ENCODE data around the gene IQSEC1. TPM values are rescaled to one million over a fixed set of nuclear protein-coding genes. Genes with fewer than 3 reads are reported as not detected.

Gene IQSEC1
- total and polyA plus RNA-seq, 2 of the 8 experiments (the other 6 are each of a cell fraction or from before 2014, with no cell fraction given) = 6.8 to 28.8 TPM

DNA sequence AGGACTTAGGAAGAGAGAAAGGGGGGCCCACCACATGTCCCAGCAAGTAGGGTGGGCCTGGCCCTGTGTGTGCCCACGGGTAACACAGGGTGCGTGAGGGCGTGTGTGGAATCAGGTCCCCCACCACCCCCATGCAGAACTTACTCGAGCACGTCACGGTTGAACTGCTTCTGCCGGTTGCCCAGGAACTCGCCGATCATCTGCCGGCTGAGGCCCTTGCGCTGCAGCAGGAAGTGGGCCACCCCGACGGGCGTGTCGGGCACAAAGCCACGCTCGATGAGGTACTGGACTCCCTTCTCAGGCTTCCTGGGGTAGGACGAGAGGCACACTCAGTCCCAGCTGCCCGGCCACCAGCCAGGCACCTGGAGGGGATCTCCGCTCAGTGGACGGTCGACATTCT, 148.8 kb downstream of the IQSEC1 start:
- DNase-seq (ENCODE audit: low read depth in 1 of 2, low spot score in 2 of 2) (no peak), FAIRE-seq (no peak)
- Histone ChIP-seq H4K20me1 (replicated peaks in 1 of 2; ENCODE audit: control insufficient read depth in 1 of 2, insufficient read depth in 2 of 2, low read length in 2 of 2) (peaks cover 0 to 16% of the 10 kb centered on the region in 2 experiments), H4K5ac (ENCODE audit: insufficient read length, low read depth, low read length) (no peak overlapping the region), H3K9ac (replicated peaks in 1 of 4; ENCODE audit: extremely low read depth in 1 of 4, low read depth in 3 of 4, low read length in 3 of 4) (no peak overlapping the region), H3K79me1 (ENCODE audit: low read depth, low read length) (no peaks in the 10 kb centered on the region), H3K36me3 (ENCODE audit: control insufficient read depth in 2 of 4, insufficient read depth in 4 of 4, low read length in 3 of 4) (peaks cover 0 to 9% (median 2%) of the 10 kb centered on the region in 4 experiments; a peak in 3 of 8 replicates), H4K8ac (ENCODE audit: extremely low read depth, insufficient read depth, low read length) (0 out of 2 replicates have a peak overlapping the region, but pooled peaks have one; percentile 35), H3K23ac (ENCODE audit: insufficient read length) (no peak overlapping the region), H2AFZ (ENCODE audit: low read length) (no peak overlapping the region), H3K4ac (replicated peaks; ENCODE audit: insufficient read length, low read depth, low read length) (no peak overlapping the region), H3K56ac (replicated peaks; ENCODE audit: insufficient read length, low read depth, low read length) (no peak overlapping the region), H2AK5ac (ENCODE audit: low read depth, low read length) (no peak overlapping the region), H2BK12ac (ENCODE audit: low read depth, low read length) (no peak overlapping the region), H2BK20ac (ENCODE audit: low read length) (no peak overlapping the region), H3K9me3 (ENCODE audit: insufficient read depth in 2 of 2, low read depth in 1 of 2, low read length in 1 of 2) (no peaks in the 10 kb centered on the region), H3K18ac (ENCODE audit: extremely low read depth, low read length) (no peak overlapping the region), H3K4me3 (ENCODE audit: extremely low read depth in 1 of 4, insufficient read depth in 2 of 4, low read depth in 3 of 4, low read length in 4 of 4) (no peak overlapping the region), H3K4me2 (ENCODE audit: insufficient read depth in 1 of 2, low read depth in 2 of 2, low read length in 2 of 2) (no peak overlapping the region), H3K79me2 (ENCODE audit: control insufficient read depth in 1 of 2, insufficient read depth in 2 of 2, low read length in 2 of 2) (no peaks in the 10 kb centered on the region), H2BK120ac (replicated peaks; ENCODE audit: low read depth, low read length) (no peak overlapping the region), H3K14ac (ENCODE audit: insufficient read length) (no peak overlapping the region), H4K91ac (replicated peaks; ENCODE audit: insufficient read length, low read length) (no peak overlapping the region), H3K27me3 (replicated peaks in 1 of 4; ENCODE audit: control insufficient read depth in 3 of 4, extremely low read depth in 1 of 4, insufficient read depth in 3 of 4, low read length in 3 of 4) (no peaks in the 10 kb centered on the region), H2BK5ac (ENCODE audit: low read depth, low read length) (no peak overlapping the region), H3K4me1 (replicated peaks in 1 of 4; ENCODE audit: control insufficient read depth in 3 of 4, insufficient read depth in 4 of 4, low read length in 3 of 4) (no peaks in the 10 kb centered on the region), H3K27ac (ENCODE audit: low read depth, low read length) (no peak overlapping the region), H3K23me2 (ENCODE audit: low read depth, low read length) (no peaks in the 10 kb centered on the region), H2BK15ac (ENCODE audit: low read length) (no peak overlapping the region)
- WGBS, 2 experiments (ENCODE audit: extremely low coverage in 1 of 2, insufficient coverage in 1 of 2, insufficient read length in 1 of 2, insufficient replicate concordance in 2 of 2, low coverage in 1 of 2, low lambda C conversion rate in 2 of 2, missing lambda C conversion rate in 1 of 2) = 98% methylated on average over 16 of the region's 22 CpGs; no CpG with 5 or more reads in 1 of the 2 experiments
- TF ChIP-seq RNF2 (IDR thresholded peaks at IDR 0.05; ENCODE audit: borderline replicate concordance, low read depth, low read length, missing control alignments, poor library complexity, severe bottlenecking) = no peak
- no peak for TF ChIP-seq GABPA (IDR thresholded peaks at IDR 0.05; ENCODE audit: borderline replicate concordance, insufficient read depth, low read length)
- TF ChIP-seq NRF1 (IDR thresholded peaks at IDR 0.05; ENCODE audit: low read depth, low read length) = no peak
- no peak for TF ChIP-seq BCL11A (IDR thresholded peaks at IDR 0.05; ENCODE audit: low read depth in 2 of 2, low read length in 2 of 2)
- no peak for TF ChIP-seq SP1 (IDR thresholded peaks at IDR 0.05; ENCODE audit: low read depth, low read length)
- no peak for TF ChIP-seq TBP (IDR thresholded peaks at IDR 0.05; ENCODE audit: low read depth, low read length)
- ChIA-PET CTCF (ENCODE audit: partially characterized antibody) (no interaction called here), POLR2A (ENCODE audit: partially characterized antibody) (no interaction called here)
